ENCODE results near the gene STPG4. TPM values are rescaled to one million over a fixed set of nuclear protein-coding genes. Genes with fewer than 3 reads are reported as not detected.
"Not testable (repeated sequence)": the region's sequence is repeated elsewhere in the genome, so short reads cannot be mapped to it uniquely, and the experiment has no call there.

STPG4 gene
- total RNA-seq, 1 experiment from 2014 or later: 0.14 TPM

- H3K36me3 ChIP-seq: no peaks in the 10 kb centered on the region
- DNase-seq: no peak
- no peak overlapping the region for H3K4me3 ChIP-seq
- H3K27ac ChIP-seq: no peak overlapping the region
- peaks cover 6% of the 10 kb centered on the region for H3K4me1 ChIP-seq
- H3K9me3 ChIP-seq (replicated peaks): no peaks in the 10 kb centered on the region
- no peaks in the 10 kb centered on the region for H3K27me3 ChIP-seq
Measured at GRCh38 chr2:47181176-47181575, 26.1 kb upstream of the STPG4 start.

GRCh38 chr2:47180531-47180930 lies 25.4 kb upstream of the STPG4 start:
- H3K27me3 ChIP-seq: no peaks in the 10 kb centered on the region

GRCh38 chr2:47179388-47179787 lies 24.3 kb upstream of the STPG4 start:
- no peaks in the 10 kb centered on the region for H3K9me3 ChIP-seq (replicated peaks)
- H3K27me3 ChIP-seq: no peaks in the 10 kb centered on the region
- peaks cover 4% of the 10 kb centered on the region for H3K36me3 ChIP-seq
- no peak overlapping the region for H3K27ac ChIP-seq
- no peak overlapping the region for H3K4me3 ChIP-seq
- DNase-seq: no peak
- peaks cover 6% of the 10 kb centered on the region for H3K4me1 ChIP-seq

More at GRCh38 chr2:47180531-47180930, 25.4 kb upstream of the STPG4 start:
- Histone ChIP-seq H3K36me3 (no peaks in the 10 kb centered on the region), H3K27ac (no peak overlapping the region), H3K9me3 (replicated peaks) (no peaks in the 10 kb centered on the region), H3K4me1 (peaks cover 6% of the 10 kb centered on the region), H3K4me3 (no peak overlapping the region)
- DNase-seq: no peak

GRCh38 chr2:47178341-47178740 lies 23.2 kb upstream of the STPG4 start:
- no peak overlapping the region for H3K27ac ChIP-seq
- H3K27me3 ChIP-seq: no peaks in the 10 kb centered on the region
- H3K36me3 ChIP-seq: peaks cover 9% of the 10 kb centered on the region
- H3K4me3 ChIP-seq: no peak overlapping the region
- H3K9me3 ChIP-seq (replicated peaks): no peaks in the 10 kb centered on the region
- no peak for DNase-seq
- peaks cover 10% of the 10 kb centered on the region for H3K4me1 ChIP-seq

GRCh38 chr2:47177043-47177565 lies 22.0 kb upstream of the STPG4 start:
- no peak for DNase-seq
- Histone ChIP-seq H3K4me3 (peak overlapping the region; percentile 96), H3K9me3 (replicated peaks) (no peaks in the 10 kb centered on the region), H3K4me1 (peaks cover 19% of the 10 kb centered on the region), H3K36me3 (peaks cover 18% of the 10 kb centered on the region), H3K27me3 (no peaks in the 10 kb centered on the region), H3K27ac (peak overlapping the region; percentile 100)

GRCh38 chr2:47174733-47175361 lies 19.7 kb upstream of the STPG4 start:
- H3K9me3 ChIP-seq (replicated peaks): no peaks in the 10 kb centered on the region
- peaks cover 30% of the 10 kb centered on the region for H3K4me1 ChIP-seq
- H3K36me3 ChIP-seq: peaks cover 38% of the 10 kb centered on the region
- H3K27ac ChIP-seq: peak overlapping the region; percentile 100
- DNase-seq: peak; percentile 43 to 57
- peak overlapping the region; percentile 96 for H3K4me3 ChIP-seq
- H3K27me3 ChIP-seq: no peaks in the 10 kb centered on the region

GRCh38 chr2:47173986-47174732 lies 19.1 kb upstream of the STPG4 start:
- Histone ChIP-seq H3K9me3 (replicated peaks) (no peaks in the 10 kb centered on the region), H3K27ac (no peak overlapping the region), H3K4me3 (peak overlapping the region; percentile 96), H3K36me3 (peaks cover 45% of the 10 kb centered on the region), H3K27me3 (no peaks in the 10 kb centered on the region), H3K4me1 (peaks cover 30% of the 10 kb centered on the region)
- peak in 1 of 2 experiments; percentile 43 for DNase-seq

GRCh38 chr2:47172922-47173695 lies 18.0 kb upstream of the STPG4 start:
- no peak for DNase-seq
- Histone ChIP-seq H3K4me1 (peaks cover 30% of the 10 kb centered on the region), H3K4me3 (no peak overlapping the region), H3K36me3 (peaks cover 56% of the 10 kb centered on the region), H3K9me3 (replicated peaks) (no peaks in the 10 kb centered on the region), H3K27me3 (no peaks in the 10 kb centered on the region), H3K27ac (no peak overlapping the region)

GRCh38 chr2:47172156-47172921 lies 17.2 kb upstream of the STPG4 start:
- Histone ChIP-seq H3K27ac (no peak overlapping the region), H3K4me3 (no peak overlapping the region), H3K27me3 (no peaks in the 10 kb centered on the region), H3K9me3 (replicated peaks) (no peaks in the 10 kb centered on the region), H3K4me1 (peaks cover 27% of the 10 kb centered on the region), H3K36me3 (peaks cover 60% of the 10 kb centered on the region)
- no peak for DNase-seq

- H3K36me3 ChIP-seq: peaks cover 82% of the 10 kb centered on the region
- no peak overlapping the region for H3K27ac ChIP-seq
- H3K4me1 ChIP-seq: peaks cover 27% of the 10 kb centered on the region
Measured at GRCh38 chr2:47169784-47170183, 14.7 kb upstream of the STPG4 start.

GRCh38 chr2:47168895-47169294 lies 13.8 kb upstream of the STPG4 start:
- not testable (repeated sequence) for H3K9me3 ChIP-seq (replicated peaks); DNase-seq; H3K27ac ChIP-seq; H3K27me3 ChIP-seq; H3K4me3 ChIP-seq
- Histone ChIP-seq H3K4me1 (peaks cover 27% of the 10 kb centered on the region), H3K36me3 (peaks cover 86% of the 10 kb centered on the region)

More at GRCh38 chr2:47169784-47170183, 14.7 kb upstream of the STPG4 start:
- Histone ChIP-seq H3K9me3 (replicated peaks) (no peaks in the 10 kb centered on the region), H3K27me3 (no peaks in the 10 kb centered on the region), H3K4me3 (no peak overlapping the region)
- DNase-seq: no peak

- peaks cover 89% of the 10 kb centered on the region for H3K36me3 ChIP-seq
Measured at GRCh38 chr2:47167149-47167548, 12.0 kb upstream of the STPG4 start.

GRCh38 chr2:47165001-47165555 lies 10.0 kb upstream of the STPG4 start:
- Histone ChIP-seq H3K4me1 (peaks cover 4% of the 10 kb centered on the region; the same call in 1 of the 2 replicates), H3K9me3 (replicated peaks) (no peaks in the 10 kb centered on the region), H3K27ac (no peak overlapping the region), H3K27me3 (no peaks in the 10 kb centered on the region), H3K4me3 (no peak overlapping the region), H3K36me3 (peaks cover 91% of the 10 kb centered on the region)
- DNase-seq: no peak

More at GRCh38 chr2:47167149-47167548, 12.0 kb upstream of the STPG4 start:
- no peak for DNase-seq
- no peaks in the 10 kb centered on the region for H3K9me3 ChIP-seq (replicated peaks)
- H3K27ac ChIP-seq: no peak overlapping the region
- no peaks in the 10 kb centered on the region for H3K27me3 ChIP-seq
- peaks cover 14% of the 10 kb centered on the region for H3K4me1 ChIP-seq
- H3K4me3 ChIP-seq: no peak overlapping the region

- H3K9me3 ChIP-seq (replicated peaks): no peaks in the 10 kb centered on the region
- DNase-seq: no peak
- H3K4me3 ChIP-seq: no peak overlapping the region
- peaks cover 89% of the 10 kb centered on the region for H3K36me3 ChIP-seq
- 0 out of 2 replicates have a peak, but pooled peaks cover 2% of the 10 kb centered on the region for H3K4me1 ChIP-seq
- no peaks in the 10 kb centered on the region for H3K27me3 ChIP-seq
- H3K27ac ChIP-seq: no peak overlapping the region
Measured at GRCh38 chr2:47162780-47163179, 7.7 kb upstream of the STPG4 start.
